Prostate gland (tissue), 2 donors: ENCODE results near the gene MGAT4C. TPM values are rescaled to one million over a fixed set of nuclear protein-coding genes. Genes with fewer than 3 reads are reported as not detected.

ENCODE experiments used
- DNase-seq: peaks from one replicate; pipeline ENCODE4 v3.0.0-alpha.2; 2019; ENCODE audit warnings: low spot score
- H3K27ac ChIP-seq, 2 donors: fragments of 200-600 bp; sonication (generic); 2 replicates each; pipeline ENCODE4 v1.5.1; 2017 to 2019
- H3K27me3 ChIP-seq: fragments of 200-600 bp; sonication (generic); replicated peaks from 2 replicates; pipeline ENCODE4 v1.5.1; 2019; ENCODE audit not compliant: insufficient read depth
- H3K36me3 ChIP-seq, 2 donors: fragments of 200-600 bp; sonication (generic); 1 replicate in 1 of 2; 2 replicates in 1 of 2; pipeline versions ENCODE4 v1.5.1 to v1.8.1; 2017 to 2019
- H3K4me1 ChIP-seq: fragments of 200-600 bp; sonication (generic); replicated peaks from 2 replicates; pipeline ENCODE4 v1.5.1; 2019
- H3K4me3 ChIP-seq, 2 donors: fragments of 200-600 bp; sonication (generic); 2 replicates each; pipeline ENCODE4 v1.5.1; 2017 to 2019
- H3K9me3 ChIP-seq: fragments of 200-600 bp; sonication (generic); 2 replicates; pipeline ENCODE4 v1.5.1; 2017
- POLR2A ChIP-seq: fragments of 450-650 bp; IDR thresholded peaks from one replicate; pipeline ENCODE4 v1.6.1; 2016; ENCODE audit warnings: antibody characterized with exemption, mild to moderate bottlenecking
- POLR2AphosphoS5 ChIP-seq: sonication (generic); formaldehyde crosslinking; IDR thresholded peaks from one replicate; pipeline ENCODE4 v1.6.1; 2017; ENCODE audit warnings: antibody characterized with exemption
- WGBS: methylation state at CpG from one replicate; pipeline ENCODE4 v1.1.5; 2018; 5-methylcytosine and 5-hydroxymethylcytosine counted together
- intact Hi-C: fragments of 100-400 bp; cut with DNase I; formaldehyde crosslinking; loops from one replicate; pipeline ENCODE4 v1.14.2; 2022
- total RNA-seq, 2 donors: library from RNA; depleted of rRNA; stranded (reverse); fragments of >200 nt; gene quantifications; one replicate each; pipeline ENCODE4 v1.1.0, GENCODE V29; 2016
- TF ChIP-seq, protein P1 (sequence below), 4 experiments: fragments of 200-600 bp in 2 of 4; fragments of 450-650 bp in 2 of 4; sonication (generic) in 2 of 4; IDR thresholded peaks; 1 replicate in 3 of 4; 2 replicates in 1 of 4; pipeline ENCODE4 v1.5.1; 2016 to 2019; ENCODE audit warnings: antibody characterized with exemption in 4 of 4, mild to moderate bottlenecking in 2 of 4, moderate library complexity in 2 of 4

Gene MGAT4C
- total RNA-seq, 2 donors from 2014 or later: under 0.01 to 2.6 TPM

DNA sequence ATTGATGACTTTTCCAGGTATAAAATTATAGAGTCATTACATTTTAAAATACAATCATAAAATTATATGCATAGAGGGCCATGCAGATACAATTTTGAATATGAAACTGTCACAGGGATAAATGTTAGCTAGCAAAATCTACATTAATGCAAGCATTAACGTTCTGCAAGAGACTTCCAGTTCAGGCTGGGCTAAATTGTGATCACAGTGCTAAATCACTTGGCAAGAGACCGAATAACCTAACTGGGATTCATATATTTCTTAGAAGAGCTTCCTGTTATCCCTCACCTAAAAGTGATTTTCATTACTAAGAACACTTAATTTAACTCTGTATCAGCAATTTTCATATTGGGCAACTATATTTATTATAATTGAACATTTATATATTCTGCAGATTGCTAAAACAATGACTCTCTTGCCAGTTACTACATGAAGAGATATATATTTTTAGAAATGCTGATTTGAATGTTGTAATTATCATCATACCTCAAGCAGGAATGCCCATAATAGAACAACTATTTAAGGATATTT lies 83.2 kb downstream of the MGAT4C start:
- TF ChIP-seq POLR2A: no peak
- TF ChIP-seq, protein P1, sequence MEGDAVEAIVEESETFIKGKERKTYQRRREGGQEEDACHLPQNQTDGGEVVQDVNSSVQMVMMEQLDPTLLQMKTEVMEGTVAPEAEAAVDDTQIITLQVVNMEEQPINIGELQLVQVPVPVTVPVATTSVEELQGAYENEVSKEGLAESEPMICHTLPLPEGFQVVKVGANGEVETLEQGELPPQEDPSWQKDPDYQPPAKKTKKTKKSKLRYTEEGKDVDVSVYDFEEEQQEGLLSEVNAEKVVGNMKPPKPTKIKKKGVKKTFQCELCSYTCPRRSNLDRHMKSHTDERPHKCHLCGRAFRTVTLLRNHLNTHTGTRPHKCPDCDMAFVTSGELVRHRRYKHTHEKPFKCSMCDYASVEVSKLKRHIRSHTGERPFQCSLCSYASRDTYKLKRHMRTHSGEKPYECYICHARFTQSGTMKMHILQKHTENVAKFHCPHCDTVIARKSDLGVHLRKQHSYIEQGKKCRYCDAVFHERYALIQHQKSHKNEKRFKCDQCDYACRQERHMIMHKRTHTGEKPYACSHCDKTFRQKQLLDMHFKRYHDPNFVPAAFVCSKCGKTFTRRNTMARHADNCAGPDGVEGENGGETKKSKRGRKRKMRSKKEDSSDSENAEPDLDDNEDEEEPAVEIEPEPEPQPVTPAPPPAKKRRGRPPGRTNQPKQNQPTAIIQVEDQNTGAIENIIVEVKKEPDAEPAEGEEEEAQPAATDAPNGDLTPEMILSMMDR (IDR thresholded peaks at IDR 0.05): no peak
- TF ChIP-seq POLR2AphosphoS5: no peak
- 65% methylated on average over 2 of the region's 2 CpGs for WGBS
- H3K4me1 ChIP-seq: no peaks in the 10 kb centered on the region
- no peaks in the 10 kb centered on the region for H3K36me3 ChIP-seq
- no peaks in the 10 kb centered on the region for H3K9me3 ChIP-seq
- intact Hi-C loops: no loop called here
- no peaks in the 10 kb centered on the region for H3K27me3 ChIP-seq
- no peak for DNase-seq
- H3K27ac ChIP-seq: no peak overlapping the region
- no peak overlapping the region for H3K4me3 ChIP-seq

DNA sequence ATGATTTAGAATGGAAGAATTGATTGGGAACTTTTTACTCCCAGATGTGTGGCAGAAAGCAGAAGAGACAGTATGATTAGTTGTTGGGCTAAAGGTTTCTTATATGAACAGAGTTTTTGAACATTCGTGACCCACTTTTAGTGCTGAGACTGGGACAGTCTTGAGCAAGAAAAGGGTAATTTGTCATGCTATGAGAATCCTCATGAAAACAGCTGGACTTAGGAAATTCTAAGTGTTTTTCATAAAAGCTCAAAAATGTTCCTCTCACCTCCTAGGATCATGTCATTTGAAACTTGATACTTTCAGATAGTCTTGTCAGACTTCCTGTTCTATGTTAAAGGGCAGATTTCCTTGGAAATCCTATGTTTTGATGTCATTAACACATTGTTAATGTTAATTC lies 86.1 kb downstream of the MGAT4C start:
- Histone ChIP-seq H3K27ac (no peak overlapping the region), H3K27me3 (no peaks in the 10 kb centered on the region), H3K9me3 (no peaks in the 10 kb centered on the region), H3K4me3 (no peak overlapping the region), H3K4me1 (no peaks in the 10 kb centered on the region), H3K36me3 (no peaks in the 10 kb centered on the region)
- no peak for DNase-seq
- 66% methylated on average over 1 of the region's 1 CpG for WGBS
- intact Hi-C loops: no loop called here
- no peak for TF ChIP-seq POLR2A
- no peak for TF ChIP-seq POLR2AphosphoS5
- TF ChIP-seq, protein P1 (IDR thresholded peaks at IDR 0.05): no peak

DNA sequence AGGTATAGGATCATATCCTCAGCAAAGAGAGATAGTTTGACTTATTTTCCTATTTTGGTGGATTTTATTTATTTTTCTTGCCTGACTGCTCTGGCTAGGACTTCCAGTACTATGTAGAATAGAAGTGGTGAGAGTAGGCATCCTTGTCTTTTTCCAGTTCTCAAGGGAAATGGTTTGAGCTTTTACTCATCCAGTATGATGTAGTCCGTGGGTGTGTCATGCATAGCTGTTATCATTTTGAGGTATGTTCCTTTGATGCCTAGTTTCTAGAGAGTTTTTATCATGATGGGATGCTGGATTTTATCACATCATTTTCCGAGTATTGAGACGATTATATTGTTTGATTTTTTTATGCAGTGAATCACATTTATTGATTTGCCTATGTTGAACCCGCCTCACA lies 97.2 kb downstream of the MGAT4C start:
- TF ChIP-seq, protein P1 (IDR thresholded peaks at IDR 0.05): no peak
- TF ChIP-seq POLR2AphosphoS5: no peak
- TF ChIP-seq POLR2A: no peak
- H3K9me3 ChIP-seq: no peaks in the 10 kb centered on the region
- H3K36me3 ChIP-seq: no peaks in the 10 kb centered on the region
- H3K27me3 ChIP-seq: no peaks in the 10 kb centered on the region
- H3K4me1 ChIP-seq: no peaks in the 10 kb centered on the region
- no peak overlapping the region for H3K27ac ChIP-seq
- 93% methylated on average over 4 of the region's 4 CpGs for WGBS
- intact Hi-C loops: no loop called here
- no peak overlapping the region for H3K4me3 ChIP-seq
- no peak for DNase-seq

DNA sequence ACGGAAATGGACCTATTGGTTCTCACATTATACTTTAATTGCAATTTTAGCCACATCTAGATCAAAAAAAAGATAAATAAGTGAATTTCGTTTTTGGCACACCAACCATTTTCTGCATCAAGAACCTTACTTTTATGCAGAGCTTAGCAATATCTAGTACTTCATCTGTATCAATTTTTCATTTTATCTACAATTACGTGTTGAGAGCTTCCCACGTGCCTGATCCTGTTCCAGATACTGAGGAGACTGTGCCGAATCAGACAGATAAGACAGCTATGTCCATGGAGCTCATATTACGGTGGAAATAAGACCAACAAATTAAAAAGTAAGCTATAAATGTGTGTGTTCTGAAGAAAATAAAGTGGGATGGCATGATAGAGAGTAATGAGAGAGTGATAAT lies 101.6 kb downstream of the MGAT4C start:
- TF ChIP-seq POLR2A (no peak), POLR2AphosphoS5 (no peak)
- TF ChIP-seq, protein P1 (IDR thresholded peaks at IDR 0.05): no peak
- DNase-seq: no peak
- Histone ChIP-seq H3K36me3 (no peaks in the 10 kb centered on the region), H3K9me3 (no peaks in the 10 kb centered on the region), H3K27me3 (no peaks in the 10 kb centered on the region), H3K27ac (no peak overlapping the region), H3K4me3 (no peak overlapping the region), H3K4me1 (no peaks in the 10 kb centered on the region)
- WGBS: 46% methylated on average over 6 of the region's 6 CpGs
- intact Hi-C loops: no loop called here

DNA sequence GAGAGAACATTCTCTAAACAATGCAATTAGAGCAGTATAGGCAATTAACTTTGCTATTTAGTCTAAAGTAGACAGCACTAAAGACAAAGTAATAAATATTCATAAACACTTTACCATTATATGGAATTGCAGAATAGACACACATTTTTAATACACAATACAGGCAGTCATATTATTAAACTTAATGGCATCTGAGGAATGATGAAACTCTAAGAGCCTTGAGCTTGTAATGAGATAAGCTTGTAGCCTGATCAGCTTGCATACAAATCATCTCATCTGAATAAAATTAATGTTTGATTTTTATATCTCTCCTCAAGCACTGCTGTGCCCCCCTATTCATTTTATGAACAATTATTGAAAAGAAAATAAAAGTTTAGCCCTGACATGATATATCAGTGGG lies 107.6 kb downstream of the MGAT4C start:
- no peak overlapping the region for H3K4me3 ChIP-seq
- DNase-seq: no peak
- no peaks in the 10 kb centered on the region for H3K36me3 ChIP-seq
- no peaks in the 10 kb centered on the region for H3K4me1 ChIP-seq
- H3K27me3 ChIP-seq: no peaks in the 10 kb centered on the region
- TF ChIP-seq, protein P1 (IDR thresholded peaks at IDR 0.05): no peak
- TF ChIP-seq POLR2AphosphoS5: no peak
- no peak for TF ChIP-seq POLR2A
- H3K27ac ChIP-seq: no peak overlapping the region
- no peaks in the 10 kb centered on the region for H3K9me3 ChIP-seq
- intact Hi-C loops: no loop called here
